NCI-H2029 (cell line): ENCODE results near the gene SIX6.
"Not testable (repeated sequence)": the region's sequence is repeated elsewhere in the genome, so short reads cannot be mapped to it uniquely, and the experiment has no call there.

Experiments
- DNase-seq: peaks from one replicate; lab custom pipeline; 2025; lab: John Stamatoyannopoulos, UW

The SIX6 gene

GRCh38 chr14:60508707-60509437 lies at the start of gene SIX6:
Gene SIX6 (plus strand): TSS chr14:60509146. CDS start chr14:60509399, 253 bp downstream.
- DNase-seq: peak; percentile 48

DNA sequence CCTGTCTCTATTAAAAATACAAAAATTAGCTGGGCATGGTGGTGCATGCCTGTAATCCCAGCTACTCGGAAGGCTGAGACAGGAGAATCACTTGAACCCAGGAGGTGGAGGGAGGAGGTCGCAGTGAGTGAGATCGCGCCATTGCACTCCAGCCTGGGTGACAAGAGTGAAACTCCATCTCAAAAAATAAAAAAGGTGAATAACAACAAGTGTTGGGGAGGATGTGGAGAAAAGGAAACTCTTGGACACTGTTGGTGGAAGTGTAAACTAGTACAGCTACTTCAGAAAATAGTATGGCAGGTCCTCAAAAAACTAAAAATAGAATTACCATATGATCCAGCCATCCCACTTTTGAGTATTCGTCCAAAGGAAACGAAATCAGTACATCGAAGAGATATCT lies 28.7 kb upstream of the SIX6 start:
- DNase-seq: not testable (repeated sequence)

- peak; percentile 82 for DNase-seq
Measured at GRCh38 chr14:60482743-60483142, 26.2 kb upstream of the SIX6 start.

DNA sequence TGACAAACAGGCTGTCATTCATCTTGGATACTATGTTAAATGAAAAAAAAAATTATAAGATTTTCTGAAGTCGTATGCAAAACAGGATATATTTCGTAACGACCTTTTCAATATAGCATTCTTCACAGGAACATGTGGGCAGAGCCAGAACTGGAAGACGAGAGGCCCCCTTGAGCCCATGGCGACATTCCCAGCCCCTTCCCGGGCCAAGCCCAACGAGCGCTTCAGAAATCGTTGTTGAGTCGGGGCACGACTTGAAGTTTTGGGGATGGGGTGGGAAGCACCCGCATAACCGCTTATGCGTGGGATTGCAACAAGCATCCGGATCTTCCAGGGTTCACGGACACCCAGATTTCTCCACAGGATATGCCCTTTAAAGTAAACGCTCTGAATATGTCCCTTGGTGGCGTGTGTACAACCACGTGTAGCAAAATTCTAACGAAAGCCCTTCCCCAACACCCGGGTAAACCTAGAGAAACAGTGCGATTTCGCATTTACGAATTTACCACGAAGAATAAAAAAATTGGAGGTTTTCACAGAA lies 23.8 kb upstream of the SIX6 start:
- no peak for DNase-seq

DNA sequence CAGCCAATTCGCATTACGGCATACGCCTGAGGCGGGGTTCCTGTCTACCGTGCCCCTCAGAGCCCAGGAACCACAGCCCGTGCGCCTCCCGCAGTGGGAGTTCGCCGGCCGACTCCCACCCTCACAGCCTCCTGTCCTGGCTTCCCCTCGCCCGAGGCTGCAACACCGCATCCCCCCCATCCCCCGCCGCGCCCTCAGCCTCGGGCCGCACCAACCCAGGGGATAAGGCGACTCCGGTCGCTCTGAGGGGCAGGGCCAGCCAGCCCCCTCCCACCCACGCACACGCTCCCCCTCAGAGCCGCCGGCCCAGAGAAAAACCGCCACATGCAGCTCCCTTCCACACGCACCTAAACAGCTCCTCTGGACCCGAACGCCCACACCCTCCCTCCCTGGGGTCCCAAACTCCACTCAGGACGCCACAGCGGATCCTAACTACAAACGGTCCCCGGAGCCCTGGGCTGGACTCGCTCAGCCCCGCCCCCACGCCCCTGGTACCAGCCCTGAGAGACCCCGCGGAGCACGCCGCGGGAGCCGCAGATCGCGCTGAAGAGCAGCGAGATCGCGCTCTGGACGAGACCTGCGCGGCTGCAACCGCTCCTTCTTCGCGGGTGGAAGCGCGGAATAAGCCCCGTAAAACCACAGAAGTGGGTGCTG lies 23.2 kb upstream of the SIX6 start, which contains the start of gene C14orf39:
Gene C14orf39 (minus strand): TSS at position 466 of the 654 bp plus-strand sequence. CDS start 985 bp downstream, outside the sequence.
- DNase-seq: no peak

DNA sequence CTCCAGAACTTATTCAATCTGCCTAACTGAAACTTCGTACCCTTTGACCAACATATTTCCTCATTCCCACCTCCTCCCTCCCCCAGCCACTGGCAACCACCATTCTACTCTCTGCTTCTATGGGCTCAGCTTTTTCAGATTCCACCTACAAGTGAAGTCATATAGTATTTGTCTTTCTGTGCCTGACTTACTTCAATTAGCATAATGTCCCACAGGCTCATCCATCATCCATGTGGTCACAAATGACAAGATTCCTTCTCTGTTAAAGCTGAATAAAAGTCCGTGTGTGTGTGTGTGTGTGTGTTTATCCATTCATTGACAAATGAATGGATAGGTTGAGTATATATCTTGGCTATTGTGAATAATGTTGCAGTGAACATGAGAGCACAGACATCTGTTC lies 21.7 kb upstream of the SIX6 start:
- no peak for DNase-seq

- no peak for DNase-seq
Measured at GRCh38 chr14:60488175-60488574, 20.8 kb upstream of the SIX6 start.

DNA sequence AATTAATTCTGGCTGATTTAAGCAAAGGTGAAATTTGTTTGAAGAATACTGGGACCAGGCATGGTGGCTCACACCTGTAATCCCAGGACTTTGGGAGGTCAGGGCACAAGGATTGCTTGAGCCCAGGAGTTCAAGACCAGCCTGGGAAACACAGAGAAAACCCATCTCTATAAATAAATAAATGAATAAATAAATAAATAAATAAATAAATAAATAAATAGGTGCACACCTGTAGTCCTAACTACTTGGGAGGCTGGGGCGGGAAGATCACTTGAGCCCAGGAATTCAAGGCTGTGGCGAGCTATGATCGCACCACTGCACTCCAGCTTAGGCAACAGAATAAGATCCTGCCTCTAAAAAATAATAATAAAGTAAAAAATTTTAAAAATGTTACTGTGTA lies 18.7 kb upstream of the SIX6 start:
- DNase-seq: no peak

- no peak for DNase-seq
Measured at GRCh38 chr14:60495946-60496345, 13.0 kb upstream of the SIX6 start.

DNA sequence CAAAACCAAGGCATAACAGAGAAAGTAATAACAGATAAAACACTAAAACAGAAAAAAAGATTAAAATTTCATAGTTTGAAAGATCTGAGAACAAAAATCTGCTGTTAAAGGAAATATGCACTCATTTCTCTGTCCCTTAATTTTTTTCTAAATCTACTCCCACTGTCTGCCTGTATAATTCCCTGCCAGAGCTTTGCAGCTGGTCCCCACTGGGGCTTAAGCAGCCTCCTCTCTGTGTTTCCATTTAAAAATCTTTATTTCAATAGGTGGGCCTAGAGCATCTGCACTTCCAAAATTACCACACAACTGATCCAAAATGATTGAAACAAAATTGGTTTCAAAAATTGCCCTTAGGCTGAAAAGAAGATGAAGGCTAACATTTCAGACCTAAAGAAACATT lies 6.4 kb upstream of the SIX6 start:
- DNase-seq: no peak

DNA sequence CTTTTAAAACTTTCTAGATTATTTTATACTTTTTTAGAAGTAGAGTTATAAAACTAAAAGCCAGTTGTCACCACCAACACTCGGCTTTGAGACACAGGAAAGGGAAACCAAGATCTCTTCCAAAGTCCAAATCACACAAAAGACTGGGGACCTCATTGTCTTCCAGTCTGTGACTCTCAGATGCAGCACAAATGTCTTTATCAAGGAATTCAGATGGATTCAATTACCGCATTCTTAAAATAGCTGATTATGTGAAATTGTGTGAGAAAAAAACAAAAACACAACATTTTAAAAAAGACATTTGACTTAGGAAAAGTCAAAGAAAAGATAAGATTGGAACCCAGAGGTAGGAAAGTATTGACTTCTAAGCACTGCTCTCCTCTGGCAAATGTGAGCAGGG lies 3.5 kb upstream of the SIX6 start:
- DNase-seq: no peak

DNA sequence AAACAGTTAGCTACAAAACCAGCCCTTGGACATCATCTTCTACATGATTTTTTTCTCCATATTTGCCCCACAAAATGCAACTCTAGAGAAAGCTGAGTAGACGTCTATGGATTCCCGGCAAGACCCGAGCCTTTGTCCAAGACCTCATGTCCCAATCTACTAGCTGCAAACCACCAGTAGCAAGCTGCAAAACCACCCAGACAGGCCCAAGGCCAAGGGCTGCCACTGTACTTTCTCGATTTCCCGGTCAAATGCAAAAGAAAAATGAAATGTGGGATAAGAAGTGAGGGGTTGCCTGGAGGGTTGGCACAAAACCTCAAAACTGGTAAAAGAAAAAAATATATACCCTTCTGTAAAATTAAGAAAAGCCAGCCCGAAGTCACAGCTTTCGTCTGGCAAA lies 2.9 kb upstream of the SIX6 start:
- no peak for DNase-seq

DNA sequence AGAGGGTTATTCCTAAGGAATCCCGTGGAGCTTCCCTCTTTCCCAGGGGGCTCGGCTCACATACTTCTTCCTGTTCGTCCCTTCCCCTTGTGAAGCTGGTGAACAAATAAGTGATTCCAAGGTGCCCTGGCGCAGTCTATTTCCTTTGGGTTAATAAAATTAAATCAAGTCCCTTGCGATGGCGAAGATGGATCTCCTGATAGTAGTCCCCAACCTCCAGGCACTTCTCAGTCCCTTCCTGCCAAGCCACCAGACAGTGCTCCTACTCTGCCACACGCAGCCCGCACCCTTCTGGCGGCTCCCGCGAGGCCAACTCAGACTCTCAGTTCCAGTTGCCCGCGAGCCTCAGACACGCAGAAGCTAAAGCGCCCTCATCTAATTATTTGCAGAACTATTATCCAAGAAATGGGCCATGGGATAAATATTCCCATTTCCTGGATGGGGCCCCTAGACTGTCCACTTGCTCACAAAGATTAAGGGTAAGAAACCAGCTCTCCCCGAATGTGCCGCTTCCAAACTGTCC lies 2.4 kb upstream of the SIX6 start:
- no peak for DNase-seq

GRCh38 chr14:60506985-60507829 lies 1.7 kb upstream of the SIX6 start:
- no peak for DNase-seq

DNA sequence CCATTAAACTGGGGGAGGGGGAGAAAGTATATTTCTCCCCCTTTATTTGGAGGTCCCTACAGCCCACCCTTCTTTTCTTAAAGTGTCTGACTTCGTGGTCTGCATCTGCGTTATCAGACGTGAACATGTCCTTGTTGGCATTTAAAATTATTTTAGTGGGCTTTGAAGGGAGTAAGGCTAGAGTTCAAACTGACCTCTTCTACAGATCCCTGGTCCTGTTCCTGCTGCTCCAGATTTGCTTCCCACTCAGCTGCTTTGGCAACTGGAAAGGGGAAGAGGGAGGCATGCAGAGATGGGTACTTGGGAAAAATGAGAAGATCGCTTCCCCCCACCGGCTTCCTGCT lies 611 bp upstream of the SIX6 start:
- no peak for DNase-seq

GRCh38 chr14:60509438-60510253 lies 700 bp downstream of the SIX6 start:
- DNase-seq: peak; percentile 59

- no peak for DNase-seq
Measured at GRCh38 chr14:60510254-60510950, 1.5 kb downstream of the SIX6 start.

DNA sequence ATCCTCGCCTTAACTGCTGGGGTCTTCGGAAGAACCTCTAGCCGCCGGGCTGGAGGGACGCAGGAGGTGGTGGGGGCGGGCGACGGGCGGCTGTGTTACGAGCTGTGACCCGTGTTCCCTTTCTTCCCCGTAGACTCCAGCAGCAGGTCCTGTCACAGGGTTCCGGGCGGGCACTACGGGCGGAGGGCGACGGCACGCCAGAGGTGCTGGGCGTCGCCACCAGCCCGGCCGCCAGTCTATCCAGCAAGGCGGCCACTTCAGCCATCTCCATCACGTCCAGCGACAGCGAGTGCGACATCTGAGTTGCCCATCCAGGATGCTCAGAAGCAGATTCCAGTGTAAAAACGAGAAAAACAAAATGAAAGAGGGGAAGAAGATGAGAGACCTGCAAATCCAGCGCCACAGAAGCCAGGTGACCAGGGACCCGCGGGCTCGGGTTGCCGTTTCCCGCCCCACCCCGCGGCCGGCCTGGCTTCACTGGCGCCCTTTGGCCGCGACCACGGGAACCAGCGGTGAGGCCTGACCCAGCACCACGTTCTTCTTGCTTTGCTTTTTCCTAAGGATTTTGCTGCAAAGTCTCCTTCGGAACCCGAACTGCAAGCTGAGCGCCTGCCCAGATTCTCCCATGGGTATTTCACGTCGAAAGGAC lies 2.1 kb downstream of the SIX6 start:
- DNase-seq: peak; percentile 38

GRCh38 chr14:60512126-60512525 lies 3.2 kb downstream of the SIX6 start:
- peak; percentile 33 for DNase-seq

DNA sequence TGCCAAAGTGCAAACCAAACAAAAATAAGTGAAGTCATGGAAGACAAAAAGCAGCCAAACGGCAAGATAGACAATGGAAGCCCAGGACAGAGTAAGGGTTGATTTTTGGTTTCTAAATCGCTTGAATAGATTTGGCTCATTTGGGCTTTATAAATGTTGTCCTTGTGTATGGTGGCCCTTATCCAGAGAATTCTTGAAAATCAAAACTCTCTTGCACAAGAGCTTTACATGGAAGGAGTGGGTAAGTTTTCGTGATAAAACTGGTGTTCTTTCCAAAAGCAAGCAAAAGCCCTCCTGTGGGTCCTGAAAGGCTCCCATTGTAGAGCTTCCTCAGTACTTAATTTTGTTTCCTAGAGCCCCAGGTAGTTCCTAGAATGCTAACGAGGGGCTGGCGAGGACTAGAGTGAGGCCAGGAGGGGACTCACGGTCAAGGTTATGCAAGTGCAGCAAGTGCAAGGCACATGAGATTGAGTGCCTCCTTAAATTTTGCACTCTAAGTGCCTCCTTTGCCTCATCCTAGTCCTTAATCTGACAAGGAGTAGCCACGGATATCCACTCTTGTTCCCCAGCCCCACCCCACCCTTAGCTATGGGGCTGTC lies 4.1 kb downstream of the SIX6 start:
- no peak for DNase-seq
